Prostate gland (tissue), 2 donors: ENCODE results near the gene PPP1R37.

Experiments used
- POLR2A ChIP-seq: fragments of 450-650 bp; IDR thresholded peaks from one replicate; pipeline ENCODE4 v1.6.1; 2016; ENCODE audit warnings: antibody characterized with exemption, mild to moderate bottlenecking
- POLR2AphosphoS5 ChIP-seq: sonication (generic); formaldehyde crosslinking; IDR thresholded peaks from one replicate; pipeline ENCODE4 v1.6.1; 2017; ENCODE audit warnings: antibody characterized with exemption
- TF ChIP-seq, protein P1 (sequence below), 4 experiments: fragments of 200-600 bp in 2 of 4; fragments of 450-650 bp in 2 of 4; sonication (generic) in 2 of 4; IDR thresholded peaks; 1 replicate in 3 of 4; 2 replicates in 1 of 4; pipeline ENCODE4 v1.5.1; 2016 to 2019; ENCODE audit warnings: antibody characterized with exemption in 4 of 4, mild to moderate bottlenecking in 2 of 4, moderate library complexity in 2 of 4

DNA sequence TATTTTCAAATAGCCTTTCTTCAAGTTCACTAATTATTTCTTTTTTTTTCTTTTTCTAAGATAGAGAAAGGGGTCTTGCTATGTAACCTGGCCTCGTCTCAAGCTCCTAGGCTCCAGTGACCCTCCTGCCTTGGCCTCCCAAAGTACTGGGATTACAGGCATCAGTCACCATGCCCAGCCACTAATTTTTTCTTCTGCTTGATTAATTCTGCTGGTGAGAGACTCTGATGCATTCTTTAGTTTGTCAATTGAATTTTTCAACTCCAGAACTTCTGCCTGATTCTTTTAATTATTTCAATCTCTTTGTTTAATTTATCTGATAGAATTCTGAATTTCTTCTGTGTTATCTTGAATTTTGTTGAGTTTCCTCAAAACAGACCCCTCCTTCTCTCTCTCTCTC lies 97.0 kb downstream of the PPP1R37 start:
- TF ChIP-seq POLR2A, result no peak
- TF ChIP-seq, protein P1, sequence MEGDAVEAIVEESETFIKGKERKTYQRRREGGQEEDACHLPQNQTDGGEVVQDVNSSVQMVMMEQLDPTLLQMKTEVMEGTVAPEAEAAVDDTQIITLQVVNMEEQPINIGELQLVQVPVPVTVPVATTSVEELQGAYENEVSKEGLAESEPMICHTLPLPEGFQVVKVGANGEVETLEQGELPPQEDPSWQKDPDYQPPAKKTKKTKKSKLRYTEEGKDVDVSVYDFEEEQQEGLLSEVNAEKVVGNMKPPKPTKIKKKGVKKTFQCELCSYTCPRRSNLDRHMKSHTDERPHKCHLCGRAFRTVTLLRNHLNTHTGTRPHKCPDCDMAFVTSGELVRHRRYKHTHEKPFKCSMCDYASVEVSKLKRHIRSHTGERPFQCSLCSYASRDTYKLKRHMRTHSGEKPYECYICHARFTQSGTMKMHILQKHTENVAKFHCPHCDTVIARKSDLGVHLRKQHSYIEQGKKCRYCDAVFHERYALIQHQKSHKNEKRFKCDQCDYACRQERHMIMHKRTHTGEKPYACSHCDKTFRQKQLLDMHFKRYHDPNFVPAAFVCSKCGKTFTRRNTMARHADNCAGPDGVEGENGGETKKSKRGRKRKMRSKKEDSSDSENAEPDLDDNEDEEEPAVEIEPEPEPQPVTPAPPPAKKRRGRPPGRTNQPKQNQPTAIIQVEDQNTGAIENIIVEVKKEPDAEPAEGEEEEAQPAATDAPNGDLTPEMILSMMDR (IDR thresholded peaks at IDR 0.05), result no peak
- TF ChIP-seq POLR2AphosphoS5, result no peak
